ENCODE measurements around the gene STAM2.

The STAM2 gene

DNA sequence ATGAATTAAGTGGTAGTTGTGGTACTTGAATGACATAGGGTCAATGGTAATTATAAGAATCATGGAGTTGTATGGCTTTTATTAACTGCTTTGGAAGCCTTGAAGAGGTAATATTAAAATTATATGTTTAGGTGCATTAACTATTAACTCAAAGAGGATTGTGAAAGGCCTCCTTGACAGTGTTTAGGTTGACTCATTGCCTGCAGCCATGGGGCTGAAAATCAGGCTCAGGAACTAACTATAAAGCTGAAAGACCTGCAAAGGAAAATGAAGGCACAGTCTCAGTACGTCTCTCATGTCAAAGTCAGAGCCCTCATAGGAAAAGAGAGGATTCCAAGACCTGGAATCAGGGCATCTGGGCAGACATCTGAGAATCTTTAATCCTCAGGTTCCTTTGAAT lies 107.7 kb downstream of the STAM2 start:
- no peak for FAIRE-seq

Data from colon (tissue), 2 donors.